Measurements from ENCODE around the gene ZNF549. TPM values are rescaled to one million over a fixed set of nuclear protein-coding genes. Genes with fewer than 3 reads are reported as not detected.

Gene ZNF549
- total and polyA plus RNA-seq, 2 of the 13 experiments (the other 11 are each of a cell fraction or from before 2014, with no cell fraction given): 2.8 to 6.4 TPM

- TF ChIP-seq ZNF275 (CRISPR knock-in tag; IDR thresholded peaks at IDR 0.05; ENCODE audit: borderline replicate concordance) (no peak), HNF1A (IDR thresholded peaks at IDR 0.05; ENCODE audit: low read depth) (no peak), HNF1A (CRISPR knock-in tag; IDR thresholded peaks at IDR 0.05; ENCODE audit: borderline replicate concordance) (no peak; the same call in 1 of the 2 replicates), ZZZ3 (CRISPR knock-in tag; IDR thresholded peaks at IDR 0.05; ENCODE audit: borderline replicate concordance) (no peak; the same call in 1 of the 2 replicates), ZNF382 (CRISPR knock-in tag; IDR thresholded peaks at IDR 0.05; ENCODE audit: borderline replicate concordance) (no peak), MZF1 (CRISPR knock-in tag; IDR thresholded peaks at IDR 0.05; ENCODE audit: borderline replicate concordance) (no peak), REXO4 (CRISPR knock-in tag; IDR thresholded peaks at IDR 0.05; ENCODE audit: borderline replicate concordance) (no peak), ZNF670 (CRISPR knock-in tag; IDR thresholded peaks at IDR 0.05; ENCODE audit: borderline replicate concordance) (no peak), CCAR2 (optimal IDR thresholded peaks at IDR 0.05; ENCODE audit: low read depth, low read length) (no peak), ATF6 (CRISPR knock-in tag; conservative IDR thresholded peaks at IDR 0.05) (no peak), CENPX (CRISPR knock-in tag; IDR thresholded peaks at IDR 0.05) (no peak), FIP1L1 (IDR thresholded peaks at IDR 0.05; ENCODE audit: borderline replicate concordance, insufficient read depth, low read depth, low read length) (no peak), ZNF563 (CRISPR knock-in tag; IDR thresholded peaks at IDR 0.05) (no peak), ZNF691 (CRISPR knock-in tag; IDR thresholded peaks at IDR 0.05; ENCODE audit: borderline replicate concordance, low read depth) (no peak), FOSL2 (CRISPR knock-in tag; IDR thresholded peaks at IDR 0.05) (no peak), NFYC (CRISPR knock-in tag; IDR thresholded peaks at IDR 0.05) (peak; percentile 87), FOXM1 (CRISPR knock-in tag; IDR thresholded peaks at IDR 0.05) (no peak), KDM4B (CRISPR knock-in tag; IDR thresholded peaks at IDR 0.05) (no peak), KLF16 (CRISPR knock-in tag; IDR thresholded peaks at IDR 0.05) (0 out of 4 replicates have a peak, but pooled peaks of 1 of the 2 experiments have one; percentile 19), MXD3 (CRISPR knock-in tag; IDR thresholded peaks at IDR 0.05) (no peak)
These were observed 56.6 kb downstream of the ZNF549 start, which contains the start of gene ZIK1 (continued) for GRCh38 chr19:57583521-57584416.

Data from HepG2 (cell line).